ENCODE measurements around the gene DHRS2. TPM values are rescaled to one million over a fixed set of nuclear protein-coding genes. Genes with fewer than 3 reads are reported as not detected.
A peak's percentile ranks its signal among the peaks of the same experiment; 100 is the strongest.

The DHRS2 gene
- total and polyA plus RNA-seq, 2 of the 13 experiments (the other 11 are each of a cell fraction or from before 2014, with no cell fraction given), result 1,621 to 3,021 TPM

DNA sequence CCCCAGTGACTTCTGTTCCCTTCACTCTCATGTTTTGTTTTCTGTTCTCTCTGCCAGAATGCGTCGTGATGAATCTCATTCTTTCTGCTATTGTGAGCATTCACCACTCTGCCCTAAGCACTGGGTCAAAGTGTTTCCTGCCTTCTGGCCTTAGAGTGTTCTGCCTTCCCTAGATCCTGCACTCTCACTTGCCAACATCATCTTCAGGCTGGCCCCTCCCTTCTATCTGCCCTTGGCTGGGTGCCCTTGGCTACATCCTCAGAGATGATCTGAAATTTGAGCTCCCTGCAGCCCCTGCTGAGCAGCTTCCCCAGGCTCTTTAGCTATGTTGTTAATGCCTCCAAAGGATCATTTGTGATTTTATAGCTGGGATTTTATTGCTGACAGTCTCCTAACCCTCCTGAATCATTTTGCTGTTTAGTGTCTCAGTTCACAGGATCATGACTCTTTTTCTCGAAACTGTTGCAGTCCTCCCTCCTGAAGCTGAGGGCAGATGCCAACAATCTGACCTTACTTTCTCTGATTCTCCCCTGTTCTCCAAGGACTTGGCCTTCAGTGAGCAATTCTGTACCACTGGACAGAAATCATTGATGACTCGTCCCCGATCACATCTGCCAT is 4.5 kb downstream of the DHRS2 start (continued):
- TF ChIP-seq, protein P1, sequence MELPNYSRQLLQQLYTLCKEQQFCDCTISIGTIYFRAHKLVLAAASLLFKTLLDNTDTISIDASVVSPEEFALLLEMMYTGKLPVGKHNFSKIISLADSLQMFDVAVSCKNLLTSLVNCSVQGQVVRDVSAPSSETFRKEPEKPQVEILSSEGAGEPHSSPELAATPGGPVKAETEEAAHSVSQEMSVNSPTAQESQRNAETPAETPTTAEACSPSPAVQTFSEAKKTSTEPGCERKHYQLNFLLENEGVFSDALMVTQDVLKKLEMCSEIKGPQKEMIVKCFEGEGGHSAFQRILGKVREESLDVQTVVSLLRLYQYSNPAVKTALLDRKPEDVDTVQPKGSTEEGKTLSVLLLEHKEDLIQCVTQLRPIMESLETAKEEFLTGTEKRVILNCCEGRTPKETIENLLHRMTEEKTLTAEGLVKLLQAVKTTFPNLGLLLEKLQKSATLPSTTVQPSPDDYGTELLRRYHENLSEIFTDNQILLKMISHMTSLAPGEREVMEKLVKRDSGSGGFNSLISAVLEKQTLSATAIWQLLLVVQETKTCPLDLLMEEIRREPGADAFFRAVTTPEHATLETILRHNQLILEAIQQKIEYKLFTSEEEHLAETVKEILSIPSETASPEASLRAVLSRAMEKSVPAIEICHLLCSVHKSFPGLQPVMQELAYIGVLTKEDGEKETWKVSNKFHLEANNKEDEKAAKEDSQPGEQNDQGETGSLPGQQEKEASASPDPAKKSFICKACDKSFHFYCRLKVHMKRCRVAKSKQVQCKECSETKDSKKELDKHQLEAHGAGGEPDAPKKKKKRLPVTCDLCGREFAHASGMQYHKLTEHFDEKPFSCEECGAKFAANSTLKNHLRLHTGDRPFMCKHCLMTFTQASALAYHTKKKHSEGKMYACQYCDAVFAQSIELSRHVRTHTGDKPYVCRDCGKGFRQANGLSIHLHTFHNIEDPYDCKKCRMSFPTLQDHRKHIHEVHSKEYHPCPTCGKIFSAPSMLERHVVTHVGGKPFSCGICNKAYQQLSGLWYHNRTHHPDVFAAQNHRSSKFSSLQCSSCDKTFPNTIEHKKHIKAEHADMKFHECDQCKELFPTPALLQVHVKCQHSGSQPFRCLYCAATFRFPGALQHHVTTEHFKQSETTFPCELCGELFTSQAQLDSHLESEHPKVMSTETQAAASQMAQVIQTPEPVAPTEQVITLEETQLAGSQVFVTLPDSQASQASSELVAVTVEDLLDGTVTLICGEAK (IDR thresholded peaks at IDR 0.05), result no peak
- TF ChIP-seq, protein P1 (CRISPR knock-in tag; IDR thresholded peaks at IDR 0.05), result no peak
- TF ChIP-seq SMAD9 (CRISPR knock-in tag; IDR thresholded peaks at IDR 0.05) (no peak), FOSL2 (CRISPR knock-in tag; IDR thresholded peaks at IDR 0.05) (peak; percentile 21; the same call in 1 of the 2 replicates), TGIF2 (CRISPR knock-in tag; IDR thresholded peaks at IDR 0.05) (no peak), ZNF713 (CRISPR knock-in tag; IDR thresholded peaks at IDR 0.05) (no peak), MXD4 (CRISPR knock-in tag; IDR thresholded peaks at IDR 0.05) (no peak), CTCF (CRISPR knock-in tag; IDR thresholded peaks at IDR 0.05) (no peak), HNF4G (IDR thresholded peaks at IDR 0.05; ENCODE audit: borderline replicate concordance, low read depth, low read length) (no peak), HNF4G (CRISPR knock-in tag; IDR thresholded peaks at IDR 0.05; ENCODE audit: borderline replicate concordance, low read depth) (no peak), ZNF776 (CRISPR knock-in tag; IDR thresholded peaks at IDR 0.05) (no peak), PITX1 (CRISPR knock-in tag; IDR thresholded peaks at IDR 0.05) (0 out of 2 replicates have a peak, but pooled peaks have one; percentile 5), ZSCAN29 (CRISPR knock-in tag; conservative IDR thresholded peaks at IDR 0.05) (no peak), REXO4 (CRISPR knock-in tag; IDR thresholded peaks at IDR 0.05; ENCODE audit: borderline replicate concordance) (no peak), MEIS1 (CRISPR knock-in tag; IDR thresholded peaks at IDR 0.05; ENCODE audit: borderline replicate concordance) (no peak), MXD1 (CRISPR knock-in tag; IDR thresholded peaks at IDR 0.05) (no peak)
- TF ChIP-seq, protein P2, sequence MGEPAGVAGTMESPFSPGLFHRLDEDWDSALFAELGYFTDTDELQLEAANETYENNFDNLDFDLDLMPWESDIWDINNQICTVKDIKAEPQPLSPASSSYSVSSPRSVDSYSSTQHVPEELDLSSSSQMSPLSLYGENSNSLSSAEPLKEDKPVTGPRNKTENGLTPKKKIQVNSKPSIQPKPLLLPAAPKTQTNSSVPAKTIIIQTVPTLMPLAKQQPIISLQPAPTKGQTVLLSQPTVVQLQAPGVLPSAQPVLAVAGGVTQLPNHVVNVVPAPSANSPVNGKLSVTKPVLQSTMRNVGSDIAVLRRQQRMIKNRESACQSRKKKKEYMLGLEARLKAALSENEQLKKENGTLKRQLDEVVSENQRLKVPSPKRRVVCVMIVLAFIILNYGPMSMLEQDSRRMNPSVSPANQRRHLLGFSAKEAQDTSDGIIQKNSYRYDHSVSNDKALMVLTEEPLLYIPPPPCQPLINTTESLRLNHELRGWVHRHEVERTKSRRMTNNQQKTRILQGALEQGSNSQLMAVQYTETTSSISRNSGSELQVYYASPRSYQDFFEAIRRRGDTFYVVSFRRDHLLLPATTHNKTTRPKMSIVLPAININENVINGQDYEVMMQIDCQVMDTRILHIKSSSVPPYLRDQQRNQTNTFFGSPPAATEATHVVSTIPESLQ (CRISPR knock-in tag; conservative IDR thresholded peaks at IDR 0.05), result no peak

All from HepG2 (cell line).